Lower leg skin (tissue), 4 donors: ENCODE results near the gene ZNF418. TPM values are rescaled to one million over a fixed set of nuclear protein-coding genes. Genes with fewer than 3 reads are reported as not detected.
A peak's percentile ranks its signal among the peaks of the same experiment; 100 is the strongest.
"Not testable (repeated sequence)": the region's sequence is repeated elsewhere in the genome, so short reads cannot be mapped to it uniquely, and the experiment has no call there.

Experiments used
- DNase-seq, 2 donors: peaks; one replicate each; pipeline ENCODE4 v3.0.0-alpha.2; 2019; ENCODE audit warnings: low spot score in 2 of 2
- H3K4me3 ChIP-seq: fragments of 200-600 bp; sonication (generic); 2 replicates; pipeline ENCODE4 v1.5.1; 2017; ENCODE audit warnings: mild to moderate bottlenecking, low read depth; ENCODE audit not compliant: poor library complexity, severe bottlenecking
- CTCF ChIP-seq, 3 donors: fragments of 450-650 bp; IDR thresholded peaks; one replicate each; pipeline ENCODE4 v1.5.1; 2016; ENCODE audit warnings: antibody characterized with exemption in 3 of 3, mild to moderate bottlenecking in 3 of 3, moderate library complexity in 2 of 3
- POLR2A ChIP-seq, 2 donors: fragments of 450-650 bp; IDR thresholded peaks; one replicate each; pipeline ENCODE4 v1.6.1; 2016 to 2017; ENCODE audit warnings: antibody characterized with exemption in 2 of 2, mild to moderate bottlenecking in 1 of 2, moderate library complexity in 1 of 2
- WGBS, 2 donors: methylation state at CpG; one replicate each; pipeline ENCODE4 v1.1.5; 2018; 5-methylcytosine and 5-hydroxymethylcytosine counted together
- intact Hi-C: fragments of 100-400 bp; cut with DNase I; formaldehyde crosslinking; loops from one replicate; pipeline ENCODE4 v1.15.0; 2023; ENCODE audit warnings: low total_unique reads
- total RNA-seq, 4 donors: library from RNA; depleted of rRNA; stranded (reverse); fragments of >200 nt; gene quantifications; one replicate each; pipeline ENCODE4 v1.1.0, GENCODE V29; 2016

Gene ZNF418
- total RNA-seq, 4 donors from 2014 or later, result 4.3 to 10.9 (median 6.2) TPM

GRCh38 chr19:57905258-57905657, 29.9 kb downstream of the ZNF418 start:
- peak in 1 of 2 donors; percentile 39 for DNase-seq
- intact Hi-C loops, result no loop called here
- WGBS, 2 donors, result 87 to 96% methylated on average over 6 of the region's 6 CpGs
- H3K4me3 ChIP-seq, result no peak overlapping the region
- no peak for TF ChIP-seq CTCF (IDR thresholded peaks at IDR 0.05)
- TF ChIP-seq POLR2A (IDR thresholded peaks at IDR 0.05), result no peak

GRCh38 chr19:57903618-57904184, 31.5 kb downstream of the ZNF418 start:
- peak in 1 of 2 donors; percentile 9 for DNase-seq
- no peak overlapping the region for H3K4me3 ChIP-seq
- intact Hi-C loops, result no loop called here
- WGBS, 2 donors, result 71 to 74% methylated on average over 7 of the region's 7 CpGs
- TF ChIP-seq CTCF (IDR thresholded peaks at IDR 0.05) (no peak), POLR2A (IDR thresholded peaks at IDR 0.05) (no peak)

GRCh38 chr19:57900311-57900710, 34.9 kb downstream of the ZNF418 start:
- TF ChIP-seq POLR2A (IDR thresholded peaks at IDR 0.05) (no peak), CTCF (IDR thresholded peaks at IDR 0.05) (no peak)
- no peak for DNase-seq
- intact Hi-C loops, result no loop called here
- WGBS, 2 donors, result 81% methylated on average over 5 of the region's 5 CpGs
- H3K4me3 ChIP-seq, result no peak overlapping the region

GRCh38 chr19:57890706-57891105, 44.5 kb downstream of the ZNF418 start:
- DNase-seq, intact Hi-C loops, H3K4me3 ChIP-seq: not testable (repeated sequence)
- WGBS, 2 donors, result 63 to 69% methylated on average over 3 of the region's 3 CpGs

GRCh38 chr19:57888560-57889231, 46.5 kb downstream of the ZNF418 start, which contains the start of gene ZNF814:
TSS of gene ZNF814 (minus strand) at chr19:57889037. CDS start at chr19:57888802, 235 bp downstream.
- DNase-seq, result peak; percentile 82 to 93
- intact Hi-C loops, result no loop called here
- H3K4me3 ChIP-seq, result peak within 1 kb of the TSS; percentile 43
- WGBS, 2 donors, result 2% methylated on average over 29 to 43 of the region's 43 CpGs
- TF ChIP-seq CTCF (IDR thresholded peaks at IDR 0.05) (no peak), POLR2A (IDR thresholded peaks at IDR 0.05) (no peak)

- peak in 1 of 2 donors; percentile 5 for DNase-seq
- 9 to 10% methylated on average over 8 of the region's 8 CpGs for WGBS, 2 donors
- TF ChIP-seq POLR2A (IDR thresholded peaks at IDR 0.05) (no peak), CTCF (IDR thresholded peaks at IDR 0.05) (no peak)
- intact Hi-C loops, result no loop called here
- peak overlapping the region; percentile 43 for H3K4me3 ChIP-seq
These were observed 47.1 kb downstream of the ZNF418 start for GRCh38 chr19:57888107-57888559.
